HTERT RPE-1 (cell line): Measurements from ENCODE around the gene NKD2.
"Not testable (repeated sequence)": the region's sequence is repeated elsewhere in the genome, so short reads cannot be mapped to it uniquely, and the experiment has no call there.

Experiments used
- in situ Hi-C: fragments of 300-500 bp; cut with MboI; formaldehyde crosslinking; loops from 4 replicates; pipeline ENCODE4 v1.14.3; 2020; ENCODE audit warnings: low sequenced_read_pairs

NKD2 gene

DNA sequence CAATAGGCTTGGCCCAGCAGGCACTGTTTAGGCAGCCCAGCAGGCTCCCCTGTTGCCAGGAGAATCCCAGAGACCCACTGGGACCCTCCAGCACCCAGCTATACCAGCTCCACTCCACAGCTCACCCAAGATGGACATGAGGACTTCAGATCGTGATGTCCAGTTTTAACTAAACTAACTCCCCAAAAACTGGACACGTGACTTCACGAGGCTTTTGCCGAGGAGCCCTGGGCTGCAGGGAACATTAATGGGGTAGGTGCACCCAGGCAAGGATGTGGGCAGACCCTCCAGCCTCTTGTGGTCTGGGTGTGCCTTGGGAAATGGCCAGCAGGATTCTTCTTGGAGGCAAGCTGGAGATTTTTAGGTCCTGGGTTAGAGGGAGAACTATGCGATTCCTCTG is 8.9 kb upstream of the NKD2 start:
- in situ Hi-C loops = no loop called here

DNA sequence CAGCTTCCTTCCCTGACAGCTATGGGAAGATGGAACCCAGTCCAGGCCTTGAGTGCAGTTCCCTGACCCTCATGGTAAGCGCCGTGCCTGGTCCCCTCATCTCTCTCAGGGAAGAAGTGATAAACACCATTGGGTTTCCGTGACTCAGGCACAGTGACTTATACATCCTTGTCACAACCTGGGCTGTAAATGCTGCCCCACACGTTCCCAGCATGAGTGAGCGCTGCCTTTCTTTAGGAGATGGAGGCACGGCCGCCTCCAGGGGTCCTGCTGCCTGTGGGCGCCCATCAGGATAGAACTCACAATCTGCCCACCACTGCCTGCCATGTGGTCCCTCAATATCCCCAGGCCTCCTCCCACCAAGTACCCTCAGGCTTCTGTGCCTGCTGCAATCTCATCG is 8.3 kb upstream of the NKD2 start:
- in situ Hi-C loops = no loop called here

DNA sequence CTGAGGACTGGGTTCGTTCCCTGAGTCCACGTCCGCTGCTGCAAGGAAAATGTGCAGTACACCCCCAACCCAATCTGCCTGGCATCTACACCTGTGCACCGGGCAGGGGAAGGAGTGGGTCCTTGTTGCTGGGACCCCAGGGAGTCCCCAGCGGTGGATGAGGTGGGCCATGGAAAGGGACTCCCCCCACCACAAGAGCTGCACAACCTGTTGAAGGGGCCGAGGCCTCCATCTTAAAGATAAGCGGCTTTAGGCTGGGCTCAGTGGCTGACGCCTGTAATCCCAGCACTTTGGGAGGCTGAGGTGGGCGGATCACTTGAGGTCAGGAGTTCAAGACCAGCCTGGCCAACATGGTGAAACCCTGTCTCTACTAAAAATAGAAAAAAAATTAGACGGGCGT is 7.8 kb upstream of the NKD2 start:
- in situ Hi-C loops = not testable (repeated sequence)

- in situ Hi-C loops = no loop called here
Observed at GRCh38 chr5:1001406-1002270, 7.0 kb upstream of the NKD2 start.

DNA sequence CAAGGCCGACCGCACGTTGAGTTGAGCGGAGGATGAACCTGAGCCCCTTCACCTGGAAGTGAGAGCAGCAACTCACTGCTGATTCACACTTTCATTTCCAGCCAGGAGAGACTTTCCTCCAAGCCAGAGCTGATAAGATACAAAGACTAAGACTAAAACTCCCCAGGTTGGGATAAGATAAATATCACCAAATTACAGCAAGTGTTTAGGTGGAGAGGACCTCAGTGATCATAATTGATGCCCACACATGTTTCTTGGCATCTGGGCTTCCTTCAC is 6.4 kb upstream of the NKD2 start:
- in situ Hi-C loops = no loop called here

DNA sequence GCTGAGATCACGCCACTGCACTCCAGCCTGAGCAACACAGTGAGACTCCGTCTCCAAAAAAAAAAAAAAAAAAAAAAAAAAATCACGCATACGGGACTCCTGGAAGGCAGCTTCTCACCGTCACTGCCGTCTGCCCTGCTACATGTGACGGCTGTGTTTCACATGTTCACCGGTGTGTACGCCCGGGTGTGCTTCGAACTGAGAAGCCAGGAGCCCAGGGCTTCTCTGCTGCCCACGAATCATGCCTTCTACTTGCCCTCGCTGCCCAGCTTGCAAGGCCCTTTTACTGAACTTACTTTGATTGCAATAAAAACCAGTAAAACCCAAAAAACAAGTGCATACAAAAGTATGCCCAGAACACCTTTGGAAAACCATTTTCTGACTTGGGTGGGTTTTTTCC is 5.8 kb upstream of the NKD2 start:
- in situ Hi-C loops = no loop called here

DNA sequence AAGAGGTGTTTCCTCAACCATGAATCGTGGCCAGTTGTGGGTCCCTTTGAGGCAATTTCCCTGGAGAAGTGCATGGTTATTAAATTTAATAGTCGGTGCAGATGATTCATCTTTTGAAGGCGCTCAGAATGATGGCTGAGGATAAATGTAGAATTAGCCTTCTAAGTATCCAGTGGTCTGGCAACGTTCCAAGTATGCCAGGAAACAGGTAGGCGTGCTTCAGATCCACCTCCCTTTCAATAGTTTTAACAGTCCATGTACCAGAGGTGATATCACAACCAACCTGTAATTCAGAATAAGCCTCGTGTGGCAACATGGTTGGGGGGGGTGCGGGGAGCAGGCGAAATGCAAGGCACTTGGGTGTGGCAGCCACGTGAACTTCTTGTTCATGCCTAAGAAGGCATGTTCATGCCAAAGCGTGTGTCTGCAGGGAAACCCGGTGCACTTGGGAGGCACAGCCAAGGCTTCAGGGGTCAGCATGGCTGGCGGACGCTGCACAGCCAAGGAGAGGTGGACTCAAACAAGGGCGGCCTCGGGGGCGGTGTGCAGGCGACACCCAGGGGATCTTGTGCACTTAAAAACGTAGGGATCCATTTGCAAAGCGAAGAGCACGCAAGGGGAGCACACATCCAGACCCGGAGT is 5.2 kb upstream of the NKD2 start:
- in situ Hi-C loops = no loop called here

- in situ Hi-C loops = no loop called here
Observed at GRCh38 chr5:1004461-1005248, 3.9 kb upstream of the NKD2 start.

GRCh38 chr5:1005249-1005851 is 3.3 kb upstream of the NKD2 start:
- in situ Hi-C loops = no loop called here

DNA sequence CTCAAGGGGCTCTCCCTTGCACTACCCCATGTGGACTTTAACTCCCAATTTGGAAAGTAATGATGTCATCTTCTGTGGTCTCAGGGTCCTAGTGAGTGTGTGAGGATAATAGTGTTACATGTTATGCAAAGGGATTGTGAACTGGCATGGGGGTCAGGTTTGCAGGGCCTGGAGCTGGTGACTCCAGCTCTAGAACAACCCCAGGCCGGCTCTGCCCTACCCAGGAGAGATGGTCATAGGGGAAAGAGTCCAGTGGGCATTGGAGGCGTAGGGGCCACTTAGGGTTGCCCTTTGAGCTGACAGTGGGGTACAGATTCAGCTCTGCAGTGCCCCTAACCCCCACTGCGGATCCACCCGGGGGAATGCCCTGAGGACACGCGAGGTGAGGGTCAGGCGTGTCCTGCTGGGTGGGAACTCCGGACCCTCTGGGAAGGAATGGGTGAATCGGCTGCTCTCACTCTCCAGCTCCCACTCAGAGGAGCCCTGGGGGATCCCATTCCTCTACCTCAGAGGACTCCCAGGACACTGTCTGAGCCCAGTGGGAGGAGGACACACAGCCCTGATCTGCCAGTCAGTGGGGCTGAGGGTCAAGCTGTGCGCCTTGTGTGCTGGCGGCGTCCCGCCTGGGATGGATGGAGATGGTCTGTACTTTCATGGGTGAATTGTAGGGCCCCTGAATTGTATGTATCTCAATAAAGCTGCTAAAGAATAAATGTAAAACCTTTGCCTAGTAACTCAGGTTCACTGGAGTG is 2.5 kb upstream of the NKD2 start:
- in situ Hi-C loops = no loop called here

GRCh38 chr5:1006656-1007071 is 1.9 kb upstream of the NKD2 start:
- in situ Hi-C loops = no loop called here

- in situ Hi-C loops = no loop called here
Observed at GRCh38 chr5:1007221-1007680, 1.4 kb upstream of the NKD2 start.

- in situ Hi-C loops = no loop called here
Observed at GRCh38 chr5:1007681-1008450, 736 bp upstream of the NKD2 start.

- in situ Hi-C loops = no loop called here
Observed at GRCh38 chr5:1009359-1010180, 968 bp downstream of the NKD2 start.

DNA sequence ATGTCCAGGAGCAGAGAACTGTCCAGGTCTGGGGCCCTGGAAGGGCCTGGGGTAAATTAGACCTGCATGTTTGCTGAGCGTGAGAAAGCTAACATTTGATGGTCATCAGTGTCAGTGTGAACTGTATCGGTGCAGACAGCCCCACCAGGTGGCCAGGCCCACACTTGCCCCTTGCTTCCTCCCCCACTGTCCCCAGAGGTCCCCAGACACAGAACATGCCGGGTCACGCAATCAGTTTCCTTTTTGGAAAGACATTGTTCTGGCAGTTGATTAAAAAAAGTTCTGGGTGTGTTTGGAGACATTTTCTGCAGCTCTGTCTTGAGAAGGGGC is 1.5 kb downstream of the NKD2 start:
- in situ Hi-C loops = no loop called here

GRCh38 chr5:1010641-1011046 is 2.0 kb downstream of the NKD2 start:
- in situ Hi-C loops = no loop called here

DNA sequence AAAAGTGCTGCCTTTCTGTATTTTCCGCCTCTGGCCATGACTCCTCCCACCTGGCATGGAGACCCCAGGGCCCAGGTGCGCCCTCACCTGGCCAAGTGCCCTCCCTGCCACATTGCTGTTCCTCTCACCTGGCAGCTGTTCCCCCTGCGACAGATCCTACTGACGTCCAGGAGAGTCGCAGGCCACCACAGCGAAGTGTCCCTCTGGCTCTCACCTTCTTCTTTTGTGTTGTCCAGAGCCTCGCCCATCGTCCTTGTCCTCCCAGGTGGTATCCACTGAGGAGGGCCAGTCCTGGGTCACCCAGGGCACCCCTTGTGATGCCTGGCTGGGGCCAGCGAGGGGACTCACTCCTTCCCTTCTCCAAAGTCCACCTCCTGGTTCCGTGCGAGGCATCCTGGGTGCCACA is 2.6 kb downstream of the NKD2 start:
- in situ Hi-C loops = no loop called here

- in situ Hi-C loops = no loop called here
Observed at GRCh38 chr5:1011741-1012312, 3.2 kb downstream of the NKD2 start.

DNA sequence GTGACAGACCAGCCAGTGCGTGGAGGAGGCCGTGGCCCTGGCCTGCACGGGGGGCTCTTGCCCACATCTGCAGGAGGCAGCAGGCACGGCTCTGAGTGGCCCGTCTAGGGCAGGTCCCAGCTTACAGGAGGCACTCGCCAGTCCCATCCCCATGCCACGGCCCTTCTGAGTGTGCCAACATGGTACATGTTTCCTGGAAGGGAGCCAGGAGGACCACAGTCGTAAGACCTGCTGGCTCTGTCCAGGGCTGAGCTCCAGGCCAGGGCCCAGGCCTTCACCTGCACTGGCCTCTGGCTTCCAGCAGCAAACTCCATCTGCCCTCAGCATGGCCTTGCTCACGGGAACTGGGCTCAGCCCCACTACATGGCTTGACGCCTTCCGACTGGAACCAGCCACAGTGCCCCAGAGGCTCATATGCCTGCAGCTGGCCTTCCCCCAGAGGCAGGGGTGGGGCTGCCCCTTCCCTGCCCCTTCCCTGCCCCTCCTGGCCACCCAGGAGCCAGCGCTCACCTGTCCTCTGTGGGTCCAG is 3.8 kb downstream of the NKD2 start:
- in situ Hi-C loops = no loop called here
